DND-41 (cell line): ENCODE data around the gene CGRRF1.
A peak's percentile ranks its signal among the peaks of the same experiment; 100 is the strongest.

Experiments
- ATAC-seq: fragments of 200-7000 bp; cut with Tn5 transposase; 3 replicates; pipeline ENCODE4 v1.9.1; 2021; ENCODE audit warnings: low read depth; ENCODE audit not compliant: insufficient read depth
- DNase-seq: peaks from one replicate; pipeline ENCODE4 v3.0.0-alpha.2; 2020
- H2AFZ ChIP-seq: 2 replicates; pipeline ENCODE4 v1.6.0; 2012; ENCODE audit warnings: low read depth, low read length
- H3K27ac ChIP-seq: 2 replicates; pipeline ENCODE4 v1.5.1; 2012; ENCODE audit warnings: low read length, inconsistent platforms
- H3K27me3 ChIP-seq: fragments of 200-600 bp; sonication (generic); 2 replicates; pipeline ENCODE4 v1.6.0; 2012; ENCODE audit warnings: low read length, mild to moderate bottlenecking, inconsistent platforms; ENCODE audit not compliant: insufficient read depth, poor library complexity
- H3K36me3 ChIP-seq: 2 replicates; pipeline ENCODE4 v1.5.1; 2012; ENCODE audit warnings: low read length, inconsistent platforms; ENCODE audit not compliant: insufficient read depth
- H3K4me1 ChIP-seq: 2 replicates; pipeline ENCODE4 v1.5.1; 2012; ENCODE audit warnings: mild to moderate bottlenecking, low read length; ENCODE audit not compliant: insufficient read depth
- H3K4me2 ChIP-seq: 2 replicates; pipeline ENCODE4 v1.6.0; 2012; ENCODE audit warnings: mild to moderate bottlenecking, moderate library complexity, low read length, inconsistent platforms; ENCODE audit not compliant: insufficient read depth
- H3K4me3 ChIP-seq, 2 experiments: fragments of 200-600 bp in 1 of 2; shearing (Covaris generic) in 1 of 2; 2 replicates each; pipeline ENCODE4 v1.5.1; 2012 to 2016; ENCODE audit warnings: inconsistent platforms in 2 of 2, low read length in 2 of 2, mild to moderate bottlenecking in 2 of 2, low read depth in 1 of 2, moderate library complexity in 1 of 2
- H3K79me2 ChIP-seq: 2 replicates; pipeline ENCODE4 v1.6.0; 2012; ENCODE audit warnings: low read length, inconsistent platforms; ENCODE audit not compliant: insufficient read depth
- H3K9ac ChIP-seq: 2 replicates; pipeline ENCODE4 v1.6.0; 2012; ENCODE audit warnings: low read depth, mild to moderate bottlenecking, inconsistent platforms, low read length, moderate library complexity
- H3K9me3 ChIP-seq: 2 replicates; pipeline ENCODE4 v1.5.1; 2012; ENCODE audit warnings: low read length, moderate library complexity, mild to moderate bottlenecking, inconsistent platforms; ENCODE audit not compliant: insufficient read depth, severe bottlenecking
- H4K20me1 ChIP-seq: 2 replicates; pipeline ENCODE4 v1.6.0; 2012; ENCODE audit warnings: low read length; ENCODE audit not compliant: insufficient read depth
- CTCF ChIP-seq: IDR thresholded peaks from 2 replicates; pipeline ENCODE4 v1.5.1; 2012; ENCODE audit warnings: borderline replicate concordance, low read length, moderate library complexity, mild to moderate bottlenecking; ENCODE audit not compliant: poor library complexity, severe bottlenecking; ENCODE audit errors: extremely low read depth
- EZH2 ChIP-seq: IDR thresholded peaks from 3 replicates; pipeline ENCODE4 v1.6.1; 2012; ENCODE audit warnings: borderline replicate concordance, low read depth, mild to moderate bottlenecking, moderate library complexity, low read length, inconsistent platforms; ENCODE audit not compliant: severe bottlenecking

The CGRRF1 gene

GRCh38 chr14:54565785-54566409, 56.2 kb downstream of the CGRRF1 start:
- Histone ChIP-seq H3K4me2 (peak overlapping the region; percentile 98), H3K27ac (no peak overlapping the region), H3K9me3 (no peaks in the 10 kb centered on the region), H3K27me3 (peaks cover 64% of the 10 kb centered on the region), H4K20me1 (peaks cover 10% of the 10 kb centered on the region), H3K4me1 (peaks cover 34% of the 10 kb centered on the region), H3K36me3 (no peaks in the 10 kb centered on the region), H3K79me2 (no peaks in the 10 kb centered on the region), H3K9ac (peak overlapping the region; percentile 53), H3K4me3 (peak overlapping the region in 1 of 2 experiments; percentile 81; a peak in 3 of 4 replicates), H2AFZ (peak overlapping the region; percentile 74; the same call in 1 of the 2 replicates)
- ATAC-seq = peak; percentile 49
- TF ChIP-seq CTCF (no peak), EZH2 (peak; percentile 78)
- DNase-seq = peak; percentile 59

- Histone ChIP-seq H3K9me3 (no peaks in the 10 kb centered on the region), H3K27me3 (peaks cover 64% of the 10 kb centered on the region), H3K27ac (0 out of 2 replicates have a peak within 1 kb of the TSS, but pooled peaks have one; percentile 1), H3K9ac (peak within 1 kb of the TSS; percentile 53), H3K4me1 (peaks cover 34% of the 10 kb centered on the region), H3K79me2 (no peaks in the 10 kb centered on the region), H2AFZ (peak within 1 kb of the TSS; percentile 74), H3K36me3 (no peaks in the 10 kb centered on the region), H3K4me3 (peak within 1 kb of the TSS; percentile 63 to 81), H4K20me1 (peaks cover 10% of the 10 kb centered on the region), H3K4me2 (peak within 1 kb of the TSS; percentile 98)
- TF ChIP-seq CTCF (peak; percentile 51), EZH2 (no peak)
- ATAC-seq (peak; percentile 84), DNase-seq (peak; percentile 77)
Measured at GRCh38 chr14:54566410-54567223, 56.9 kb downstream of the CGRRF1 start, which contains the start of gene SAMD4A. TSS of gene SAMD4A (plus strand) at chr14:54567128. CDS start at chr14:54567917, 789 bp downstream.

DNA sequence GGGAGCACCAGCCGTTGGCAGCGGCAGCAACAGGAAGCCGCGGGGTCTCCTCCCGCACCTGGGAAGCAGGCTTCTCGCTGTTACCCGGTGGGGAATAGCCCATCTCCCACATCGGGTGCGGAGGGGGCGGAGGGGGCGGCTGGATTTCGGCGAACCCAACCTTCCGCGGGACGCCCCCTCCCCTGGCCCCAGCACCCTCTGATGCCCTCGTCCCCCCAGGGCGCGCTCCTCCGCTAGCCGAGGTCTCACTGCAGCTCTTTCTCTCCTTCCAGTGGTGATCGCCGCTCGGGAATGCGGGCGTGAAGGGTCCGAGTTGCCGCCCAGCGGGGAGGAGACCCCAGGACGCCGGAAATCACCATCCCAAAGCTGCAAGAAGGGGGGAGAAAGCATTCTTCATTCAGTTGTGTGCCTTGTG, 57.5 kb downstream of the CGRRF1 start:
- Histone ChIP-seq H4K20me1 (peaks cover 10% of the 10 kb centered on the region), H3K79me2 (no peaks in the 10 kb centered on the region), H2AFZ (peak overlapping the region; percentile 74), H3K4me2 (peak overlapping the region; percentile 98), H3K4me1 (peaks cover 34% of the 10 kb centered on the region), H3K9me3 (peaks cover 4% of the 10 kb centered on the region), H3K9ac (peak overlapping the region; percentile 53), H3K4me3 (peak overlapping the region; percentile 63 to 81), H3K27me3 (peaks cover 64% of the 10 kb centered on the region), H3K36me3 (no peaks in the 10 kb centered on the region), H3K27ac (0 out of 2 replicates have a peak overlapping the region, but pooled peaks have one; percentile 1)
- ATAC-seq (peak; percentile 34; the same call in 2 of the 3 replicates), DNase-seq (no peak)
- TF ChIP-seq CTCF (no peak), EZH2 (no peak)
